HG02763 (cell line): ENCODE data around the gene RAD54L.
"Not testable (repeated sequence)": the region's sequence is repeated elsewhere in the genome, so short reads cannot be mapped to it uniquely, and the experiment has no call there.

Source experiments
- ATAC-seq: cut with Tn5 transposase; IDR thresholded peaks from one replicate; pipeline ENCODE4 v1.9.1; 2021; ENCODE audit warnings: mild to moderate bottlenecking, moderate library complexity; ENCODE audit not compliant: unreplicated experiment

RAD54L gene

DNA sequence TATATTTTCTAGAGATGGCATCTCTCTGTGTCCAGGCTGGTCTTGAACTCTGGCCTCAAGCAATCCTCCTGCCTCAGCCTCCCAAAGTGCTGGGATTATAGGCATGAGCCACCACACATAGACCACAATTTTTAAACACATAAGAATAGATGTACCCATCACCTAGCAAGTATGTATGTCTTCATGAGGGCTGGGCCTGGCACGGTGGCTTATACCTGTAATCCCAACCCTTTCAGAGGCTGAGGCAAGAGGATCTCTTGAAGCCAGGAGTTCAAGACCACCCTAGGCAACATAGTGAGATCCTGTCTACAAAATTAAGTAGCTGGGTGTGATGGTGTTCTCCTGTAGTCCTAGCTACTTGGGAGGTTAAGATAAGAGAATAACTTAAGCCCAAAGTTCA is 69.8 kb downstream of the RAD54L start:
- no peak for ATAC-seq

GRCh38 chr1:46319301-46319700 is 71.7 kb downstream of the RAD54L start:
- not testable (repeated sequence) for ATAC-seq

GRCh38 chr1:46319960-46320914 is 72.7 kb downstream of the RAD54L start:
- ATAC-seq, result not testable (repeated sequence)

DNA sequence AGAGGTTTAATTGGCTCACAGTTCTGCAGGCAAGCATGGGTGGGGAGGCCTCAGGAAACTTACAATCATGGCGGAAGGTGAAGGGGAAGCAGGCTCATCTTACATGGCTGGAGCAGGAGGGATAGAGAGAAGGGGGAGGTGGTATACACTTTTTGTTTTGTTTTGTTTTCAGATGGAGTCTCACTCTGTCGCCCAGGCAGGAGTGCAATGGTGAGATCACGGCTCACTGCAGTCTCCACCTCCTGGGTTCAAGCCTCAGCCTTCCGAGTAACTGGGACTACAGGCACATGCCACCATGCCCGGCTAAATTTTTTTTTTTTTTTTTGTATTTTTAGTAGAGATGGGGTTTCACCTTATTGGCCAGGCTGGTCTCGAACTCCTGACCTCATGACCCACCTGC is 74.6 kb downstream of the RAD54L start:
- ATAC-seq, result not testable (repeated sequence)

DNA sequence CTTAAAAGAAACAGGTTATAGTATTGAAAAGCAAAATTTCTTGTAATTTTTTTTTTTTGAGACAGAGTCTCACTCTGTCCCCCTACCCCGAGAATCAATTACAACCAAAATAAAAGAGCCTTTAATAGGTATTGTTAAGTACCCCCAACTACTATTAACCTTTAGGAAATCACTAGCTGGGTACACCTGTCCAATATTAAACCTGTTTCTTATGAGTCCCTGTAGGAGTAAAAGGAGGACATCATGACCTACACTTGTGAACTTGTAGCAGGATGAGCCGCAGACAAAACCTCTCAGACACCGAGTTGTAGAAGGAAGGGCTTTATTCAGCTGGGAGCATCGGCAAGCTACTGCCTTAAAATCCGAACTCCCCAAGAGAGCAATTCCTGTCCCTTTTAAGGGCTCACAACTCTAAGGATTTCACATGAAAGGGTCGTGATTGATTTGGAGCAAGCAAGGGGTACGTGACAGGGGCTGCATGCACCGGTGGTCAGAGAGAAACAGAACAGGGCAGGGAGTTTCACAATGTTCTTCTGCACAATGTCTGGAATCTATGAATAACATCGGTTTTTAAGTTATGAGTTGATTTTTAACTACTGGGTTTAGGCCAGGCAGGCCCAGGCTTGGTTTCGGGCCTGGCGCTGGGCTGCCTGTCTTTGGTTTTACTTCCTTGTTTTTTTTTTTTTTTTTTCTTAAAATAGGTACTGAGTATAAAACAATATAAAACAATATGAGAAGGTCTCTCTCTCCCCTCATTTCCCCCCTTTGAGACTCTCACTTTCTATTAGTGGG is 77.9 kb downstream of the RAD54L start:
- not testable (repeated sequence) for ATAC-seq
